ES-I3 (cell line): ENCODE measurements around the gene NDUFS6.

Source experiments
- H3K36me3 ChIP-seq: 2 replicates; pipeline ENCODE4 v1.6.1; 2013; ENCODE audit warnings: mild to moderate bottlenecking, low read length, control low read depth, moderate library complexity; ENCODE audit not compliant: insufficient read depth
- H3K4me1 ChIP-seq: 2 replicates; pipeline ENCODE4 v1.6.1; 2013; ENCODE audit warnings: mild to moderate bottlenecking, control low read depth, low read length; ENCODE audit not compliant: insufficient read depth
- H3K9ac ChIP-seq: 2 replicates; pipeline ENCODE4 v1.6.1; 2013; ENCODE audit warnings: low read depth, mild to moderate bottlenecking, low read length, moderate library complexity
- H3K9me3 ChIP-seq: 2 replicates; pipeline ENCODE4 v1.6.1; 2013; ENCODE audit warnings: mild to moderate bottlenecking, low read length, moderate library complexity; ENCODE audit not compliant: control insufficient read depth, insufficient read depth

The NDUFS6 gene

DNA sequence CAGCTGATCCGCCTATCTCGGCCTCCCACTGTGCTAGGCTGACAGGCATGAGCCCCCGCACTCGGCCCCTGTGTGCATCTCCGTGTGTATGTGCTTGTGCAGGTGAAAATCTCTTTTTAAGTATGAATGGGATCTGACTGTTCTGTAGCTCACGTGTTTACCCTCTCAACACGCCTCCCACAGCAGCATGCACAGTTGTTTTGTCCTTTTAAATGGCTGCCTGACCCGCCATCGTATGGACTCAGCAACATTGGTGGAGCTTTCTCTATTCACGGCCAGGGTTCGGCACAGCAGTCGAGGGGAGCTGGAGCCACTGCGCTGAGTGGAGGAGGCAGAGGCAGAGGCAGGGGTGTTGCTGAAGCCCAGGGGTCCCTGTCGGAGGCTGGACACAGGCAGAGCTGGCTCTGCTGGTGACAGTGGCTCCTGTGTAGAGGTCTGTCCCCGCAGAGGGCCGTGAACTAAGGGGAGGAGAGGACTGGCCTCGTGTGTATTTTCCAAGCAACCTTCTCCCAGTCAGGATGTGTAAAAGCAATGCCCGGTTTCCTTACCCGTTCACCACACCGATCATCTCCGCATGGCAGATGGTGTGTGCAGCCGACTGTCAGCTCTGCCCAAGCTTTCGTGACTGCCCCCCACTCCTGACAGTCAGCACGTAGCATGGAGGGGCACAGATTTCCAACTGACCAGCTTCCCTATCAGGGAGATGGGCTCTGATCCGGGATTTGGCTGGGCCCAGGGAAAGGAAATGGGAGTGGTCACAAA lies 38.9 kb upstream of the NDUFS6 start:
- H3K9me3 ChIP-seq: no peaks in the 10 kb centered on the region
- no peaks in the 10 kb centered on the region for H3K36me3 ChIP-seq
- no peak overlapping the region for H3K9ac ChIP-seq
- H3K4me1 ChIP-seq: no peaks in the 10 kb centered on the region

DNA sequence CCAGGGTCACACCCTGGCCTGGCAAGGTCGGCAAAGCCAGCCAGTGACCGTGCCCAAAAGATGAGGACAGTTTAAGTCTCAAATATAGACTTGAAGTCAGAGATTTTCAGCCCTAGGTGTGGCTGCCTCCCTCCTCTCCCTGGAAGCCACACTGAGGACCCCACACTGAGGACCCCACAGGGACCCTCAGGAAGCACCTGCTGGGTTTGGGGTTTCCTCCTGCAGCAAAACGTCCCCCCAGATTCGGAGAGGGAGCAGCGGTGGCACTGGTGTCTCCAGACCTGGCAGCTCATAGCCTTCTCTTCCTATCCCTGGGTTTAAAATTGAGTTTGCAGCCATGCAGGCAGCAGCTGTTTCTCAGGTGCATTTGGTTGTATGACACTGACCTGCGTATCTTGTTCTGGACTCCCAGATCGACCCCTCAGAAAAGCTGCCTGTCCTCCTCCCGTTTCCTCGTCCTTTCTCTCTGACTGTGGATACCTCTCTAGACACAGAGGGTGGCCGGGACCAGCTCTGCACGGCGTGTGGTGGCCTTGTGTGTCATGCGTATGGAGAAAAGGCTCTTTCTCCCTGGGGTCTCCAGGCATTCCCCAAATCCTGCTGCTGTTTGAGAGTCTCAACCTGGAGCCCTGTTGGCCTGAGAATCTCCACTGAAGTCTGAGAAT lies 38.2 kb upstream of the NDUFS6 start:
- Histone ChIP-seq H3K9me3 (no peaks in the 10 kb centered on the region), H3K4me1 (no peaks in the 10 kb centered on the region), H3K9ac (no peak overlapping the region), H3K36me3 (no peaks in the 10 kb centered on the region)

DNA sequence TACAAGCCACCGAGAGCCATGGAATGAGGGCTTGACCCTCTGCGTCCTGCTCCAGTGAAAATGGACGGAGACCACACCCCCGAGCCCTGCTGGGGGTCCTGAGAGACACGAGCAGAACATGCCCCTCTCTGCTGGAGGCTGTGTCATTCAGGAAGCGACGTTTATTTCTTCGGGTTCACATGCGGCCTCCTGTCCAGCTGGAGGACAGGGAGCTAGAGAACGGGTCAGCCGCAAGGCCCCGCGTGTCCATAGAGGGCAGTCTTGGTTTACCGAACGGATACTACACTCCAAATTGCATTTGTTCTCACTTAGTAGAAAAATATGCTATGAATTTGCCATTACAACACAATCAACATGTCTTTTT lies 37.7 kb upstream of the NDUFS6 start:
- Histone ChIP-seq H3K4me1 (no peaks in the 10 kb centered on the region), H3K9ac (no peak overlapping the region), H3K36me3 (no peaks in the 10 kb centered on the region), H3K9me3 (no peaks in the 10 kb centered on the region)

DNA sequence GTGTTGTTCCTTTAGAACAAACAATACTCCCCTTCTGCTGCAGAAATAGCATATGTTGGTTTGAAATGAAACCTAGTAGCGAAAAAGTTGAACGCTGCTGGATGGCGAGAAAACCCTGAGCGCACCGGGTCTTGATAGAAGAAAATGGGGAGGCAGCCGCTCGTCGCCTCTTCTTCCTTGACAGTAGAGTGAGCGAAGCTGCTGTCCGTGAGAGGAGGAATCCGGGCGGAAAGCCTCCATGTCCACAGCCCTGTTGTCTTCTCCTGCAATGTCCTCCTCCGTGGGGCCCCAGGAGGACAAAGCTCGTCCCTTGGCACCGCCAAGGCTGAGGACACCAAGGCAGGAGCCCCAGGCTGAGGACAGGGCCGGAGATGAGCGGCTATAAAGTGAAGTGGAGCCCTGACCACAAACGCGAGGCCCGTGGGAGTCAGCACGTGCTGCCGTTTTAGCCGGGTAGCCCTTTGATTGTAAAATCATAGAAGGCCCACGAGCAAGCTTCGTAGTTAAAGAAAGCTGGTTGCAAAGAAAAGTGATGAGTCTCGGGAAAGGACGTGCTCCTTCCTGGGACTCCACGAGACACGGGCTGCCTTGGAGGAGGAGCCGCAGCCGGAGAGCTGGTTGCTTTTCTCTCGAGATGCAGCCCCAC lies 37.1 kb upstream of the NDUFS6 start:
- Histone ChIP-seq H3K36me3 (no peaks in the 10 kb centered on the region), H3K9me3 (no peaks in the 10 kb centered on the region), H3K9ac (no peak overlapping the region), H3K4me1 (no peaks in the 10 kb centered on the region)

DNA sequence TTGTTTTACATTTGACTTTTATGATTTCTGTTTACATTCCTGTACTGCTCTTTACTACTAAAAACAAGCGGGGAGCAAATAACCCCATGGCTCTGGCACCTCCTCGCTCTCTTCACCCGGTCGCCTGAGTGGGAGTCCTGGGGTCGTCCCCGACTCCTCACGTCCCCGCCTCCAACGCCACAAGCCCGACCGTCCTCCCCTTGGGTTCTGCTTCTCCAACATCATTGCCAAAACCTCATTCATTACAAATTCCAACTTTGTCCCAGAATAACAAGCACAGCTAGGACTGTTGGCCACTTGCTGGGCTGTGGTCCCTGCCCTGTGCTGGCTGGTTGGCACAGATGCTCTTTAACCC lies 36.6 kb upstream of the NDUFS6 start:
- Histone ChIP-seq H3K9ac (no peak overlapping the region), H3K9me3 (no peaks in the 10 kb centered on the region), H3K36me3 (no peaks in the 10 kb centered on the region), H3K4me1 (no peaks in the 10 kb centered on the region)

DNA sequence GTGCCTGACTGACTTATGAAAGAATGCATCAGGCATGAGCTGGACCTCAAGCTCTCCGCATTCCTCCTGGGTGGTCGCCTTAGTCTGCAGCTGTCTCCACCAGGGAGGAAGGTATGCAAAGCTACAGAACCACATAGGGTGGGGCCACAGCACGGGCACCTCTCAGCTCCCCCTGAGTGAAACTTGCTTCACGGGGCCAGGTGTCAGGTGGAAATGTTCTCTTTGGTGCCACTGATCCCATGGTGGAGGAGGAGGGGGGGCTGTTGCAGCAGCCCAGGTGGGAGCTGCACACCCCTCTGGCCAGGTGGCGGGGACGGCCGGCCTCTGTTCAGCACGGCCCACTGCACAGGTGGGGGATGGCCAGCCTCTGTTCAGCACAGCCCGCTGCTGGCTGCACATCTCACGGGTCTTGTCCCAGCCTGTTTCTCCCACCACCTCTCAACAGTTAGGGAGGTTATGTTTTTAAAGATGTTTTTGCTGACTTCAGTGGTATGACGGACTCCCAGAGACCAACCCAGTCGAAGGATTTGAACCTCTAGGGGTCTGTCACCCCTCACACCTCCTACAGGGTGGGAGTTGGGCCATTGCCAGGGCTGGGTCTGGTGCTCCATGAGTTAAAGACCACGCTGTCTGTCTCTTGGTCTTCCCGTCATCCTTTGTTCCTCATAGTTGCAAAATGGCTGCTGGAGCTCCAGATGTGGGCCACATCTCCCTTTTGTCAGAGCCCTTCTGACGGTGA lies 35.9 kb upstream of the NDUFS6 start:
- Histone ChIP-seq H3K36me3 (no peaks in the 10 kb centered on the region), H3K4me1 (no peaks in the 10 kb centered on the region), H3K9ac (no peak overlapping the region), H3K9me3 (no peaks in the 10 kb centered on the region)

DNA sequence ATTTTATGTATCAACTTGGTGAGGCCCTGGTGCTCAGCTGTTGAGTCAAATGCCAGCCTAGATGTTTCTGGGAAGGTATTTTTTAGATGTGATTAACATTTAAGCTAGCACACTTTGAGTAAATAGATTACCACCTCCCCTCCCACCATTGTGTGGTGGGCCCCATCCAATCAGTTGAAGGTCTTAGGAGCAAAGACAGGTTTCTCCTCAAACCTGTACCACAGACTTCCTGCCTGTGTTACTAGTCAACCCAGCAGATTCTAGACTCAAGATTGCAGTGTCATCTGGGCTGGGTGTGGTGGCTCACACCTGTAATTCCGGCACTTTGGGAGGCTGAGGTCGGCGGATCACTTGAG lies 35.3 kb upstream of the NDUFS6 start:
- H3K4me1 ChIP-seq: no peaks in the 10 kb centered on the region
- H3K9ac ChIP-seq: no peak overlapping the region
- H3K9me3 ChIP-seq: no peaks in the 10 kb centered on the region
- H3K36me3 ChIP-seq: no peaks in the 10 kb centered on the region

DNA sequence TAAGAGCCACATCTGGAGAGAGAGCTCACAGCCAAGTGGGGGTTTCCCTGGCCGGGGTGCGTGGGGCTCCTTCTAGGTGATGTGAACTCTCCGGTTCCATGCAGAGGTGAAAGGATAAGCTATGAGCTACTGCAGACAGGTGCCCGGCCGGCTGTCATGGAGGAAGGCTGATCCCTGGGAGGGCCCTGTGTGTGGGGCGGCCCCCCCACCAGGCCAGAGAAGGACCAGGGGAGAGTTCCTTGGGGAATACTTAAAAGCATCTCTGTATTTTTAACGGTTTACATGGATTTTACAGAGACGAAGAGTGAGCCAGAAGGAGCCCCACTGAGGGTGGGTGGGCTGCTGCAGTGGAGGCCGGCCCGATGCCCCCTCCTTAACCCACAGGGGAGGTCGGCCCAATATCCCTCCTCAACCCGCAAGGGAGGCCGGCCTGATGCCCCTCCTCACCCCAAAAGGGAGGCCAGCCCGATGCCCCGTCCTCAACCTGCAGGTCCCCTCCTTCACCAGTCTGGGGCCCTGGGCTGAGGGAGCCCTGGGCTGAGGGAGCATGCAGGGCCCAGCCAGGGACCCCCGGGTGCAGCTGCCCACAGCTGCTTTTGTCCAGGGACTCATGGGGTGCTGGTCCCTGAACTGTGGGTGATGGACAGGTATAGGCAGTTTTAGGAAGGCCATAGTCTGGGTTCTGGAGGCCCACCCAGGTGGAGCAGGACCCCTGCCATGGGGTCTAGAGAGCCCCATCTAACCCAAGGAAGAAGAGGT lies 33.5 kb upstream of the NDUFS6 start:
- H3K4me1 ChIP-seq: no peaks in the 10 kb centered on the region
- H3K9ac ChIP-seq: no peak overlapping the region
- H3K9me3 ChIP-seq: no peaks in the 10 kb centered on the region
- no peaks in the 10 kb centered on the region for H3K36me3 ChIP-seq

DNA sequence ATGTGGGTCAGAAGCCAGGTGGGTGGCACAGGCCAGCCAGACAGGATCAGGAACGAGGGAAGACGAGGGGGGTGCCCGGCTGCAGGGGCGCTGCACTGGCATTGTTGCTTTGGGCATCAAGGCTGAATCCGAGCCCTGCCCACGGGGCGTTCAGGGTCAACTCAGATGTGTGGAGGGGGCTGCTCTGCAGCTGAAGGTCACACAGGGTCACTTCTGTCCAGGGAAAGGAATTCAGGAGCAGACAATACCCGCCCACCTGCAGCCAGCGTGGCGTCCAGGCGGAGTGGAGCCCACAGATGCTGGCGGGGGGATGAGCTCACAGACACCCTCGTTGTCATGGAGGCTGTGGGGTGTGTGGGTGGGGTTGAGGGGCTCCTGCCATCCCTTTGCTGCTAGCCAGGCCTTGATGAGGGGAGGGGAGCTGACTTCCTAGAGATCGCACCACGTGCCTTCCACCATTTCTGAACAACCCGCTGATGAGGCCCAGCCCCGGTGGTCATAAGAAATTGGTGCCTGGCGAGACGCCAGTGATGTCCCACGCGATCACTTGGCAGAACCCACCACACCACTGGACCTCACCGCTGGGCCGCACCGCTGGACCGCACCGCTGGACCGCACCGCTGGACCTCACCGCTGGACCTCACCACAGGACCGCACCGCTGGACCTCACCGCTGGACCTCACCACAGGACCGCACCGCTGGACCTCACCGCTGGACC lies 32.8 kb upstream of the NDUFS6 start:
- H3K9me3 ChIP-seq: no peaks in the 10 kb centered on the region
- H3K36me3 ChIP-seq: no peaks in the 10 kb centered on the region
- no peaks in the 10 kb centered on the region for H3K4me1 ChIP-seq
- no peak overlapping the region for H3K9ac ChIP-seq

DNA sequence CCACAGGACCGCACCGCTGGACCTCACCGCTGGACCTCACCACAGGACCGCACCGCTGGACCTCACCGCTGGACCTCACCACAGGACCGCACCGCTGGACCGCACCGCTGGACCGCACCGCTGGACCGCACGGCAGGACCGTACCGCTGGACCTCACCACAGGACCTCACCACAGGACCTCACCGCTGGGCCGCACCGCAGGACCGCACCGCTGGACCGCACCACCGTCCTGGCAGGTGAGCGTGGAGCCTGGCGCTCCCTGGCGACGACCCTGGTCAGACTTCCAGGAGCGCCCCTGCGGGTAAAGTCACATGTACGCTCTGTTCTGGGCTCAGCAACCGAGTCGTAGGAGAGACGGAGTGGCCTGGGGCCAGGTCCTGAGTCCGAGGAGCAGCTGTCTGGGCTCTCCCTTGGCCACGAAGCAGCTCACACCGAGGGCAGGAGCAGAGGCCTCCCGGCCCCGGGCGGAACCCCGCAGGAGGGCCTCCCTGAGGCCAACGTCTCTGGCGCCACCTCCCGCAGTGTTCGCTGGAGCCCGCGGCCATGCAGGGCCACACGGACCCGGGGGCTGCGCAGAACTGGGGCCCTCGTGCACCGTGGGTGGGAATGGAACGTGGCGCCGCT lies 32.1 kb upstream of the NDUFS6 start:
- Histone ChIP-seq H3K36me3 (no peaks in the 10 kb centered on the region), H3K9me3 (no peaks in the 10 kb centered on the region), H3K9ac (no peak overlapping the region), H3K4me1 (no peaks in the 10 kb centered on the region)

DNA sequence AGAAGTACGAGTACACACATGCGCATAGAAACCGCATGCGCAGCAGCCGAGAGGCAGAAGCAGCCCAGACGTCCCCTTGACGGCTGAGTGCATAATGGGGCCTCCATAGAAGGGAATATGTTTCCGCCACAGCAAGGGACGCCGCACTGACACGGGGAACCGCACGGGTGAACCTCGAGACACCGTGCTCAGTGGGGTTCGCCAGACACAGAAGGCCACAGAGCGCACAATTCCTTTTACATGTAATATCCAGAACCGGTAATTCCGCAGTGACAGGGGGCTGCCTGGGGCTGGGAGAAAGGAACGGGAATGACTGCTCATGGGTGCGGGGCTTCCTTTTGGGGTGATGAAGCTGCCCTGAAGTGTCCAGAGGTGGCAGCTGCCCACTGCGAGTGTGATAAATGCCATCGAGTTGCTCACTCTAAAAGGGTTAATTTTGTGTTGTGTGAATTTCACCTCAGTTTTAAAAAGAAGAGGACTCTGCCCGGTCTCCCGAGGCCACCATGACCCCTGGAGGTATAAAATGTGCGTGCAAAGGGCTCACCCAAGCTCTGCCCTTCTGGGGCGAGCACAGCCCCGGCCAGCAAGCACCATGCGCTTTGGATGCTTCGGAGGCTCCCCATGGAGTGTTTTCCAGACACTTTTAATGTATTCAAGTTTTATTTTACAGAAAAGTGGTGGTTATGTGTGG lies 31.3 kb upstream of the NDUFS6 start:
- H3K36me3 ChIP-seq: no peaks in the 10 kb centered on the region
- no peaks in the 10 kb centered on the region for H3K4me1 ChIP-seq
- no peak overlapping the region for H3K9ac ChIP-seq
- no peaks in the 10 kb centered on the region for H3K9me3 ChIP-seq

DNA sequence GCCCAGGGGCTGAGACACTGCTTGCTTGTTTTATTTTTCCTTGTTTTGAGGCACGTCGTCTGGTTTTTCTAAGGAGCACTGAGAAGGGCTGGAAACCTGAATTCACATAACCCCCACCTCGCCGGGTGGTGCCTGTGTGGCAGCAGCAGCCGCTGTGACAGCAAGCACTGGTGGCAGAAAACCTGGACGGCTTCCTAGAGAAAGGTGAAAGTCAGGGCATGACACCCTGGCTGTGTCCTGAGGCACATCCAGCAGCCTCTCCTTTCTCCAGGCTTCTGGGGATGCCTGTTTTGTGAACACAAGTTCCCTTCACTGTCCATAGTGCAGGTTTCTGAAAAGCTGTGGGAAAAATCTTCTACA lies 30.8 kb upstream of the NDUFS6 start:
- Histone ChIP-seq H3K4me1 (no peaks in the 10 kb centered on the region), H3K9ac (no peak overlapping the region), H3K9me3 (no peaks in the 10 kb centered on the region)

More for the DNA sequence above, 30.8 kb upstream of the NDUFS6 start:
- no peaks in the 10 kb centered on the region for H3K36me3 ChIP-seq
